Upper lobe of left lung (tissue), 6 donors: ENCODE results near the gene FAM20B. TPM values are rescaled to one million over a fixed set of nuclear protein-coding genes. Genes with fewer than 3 reads are reported as not detected.

ENCODE experiments used
- ATAC-seq, 2 donors: fragments of 200-7000 bp; cut with Tn5 transposase; one replicate each; pipeline ENCODE4 v1.9.1; 2022; ENCODE audit warnings: mild to moderate bottlenecking in 2 of 2, moderate library complexity in 2 of 2; ENCODE audit not compliant: low FRiP score in 2 of 2
- DNase-seq, 2 donors: peaks; one replicate each; pipeline ENCODE4 v3.0.0-alpha.2; 2019 to 2020
- H3K27ac ChIP-seq, 4 donors: fragments of 200-600 bp; sonication (generic); one replicate each; pipeline ENCODE4 v1.5.1; 2016 to 2019
- H3K27me3 ChIP-seq, 4 donors: fragments of 200-600 bp; sonication (generic); one replicate each; pipeline ENCODE4 v1.5.1; 2017 to 2019
- H3K36me3 ChIP-seq, 4 donors: fragments of 200-600 bp; sonication (generic); one replicate each; pipeline ENCODE4 v1.5.1; 2016 to 2019
- H3K4me1 ChIP-seq, 4 donors: fragments of 200-600 bp; sonication (generic); one replicate each; pipeline ENCODE4 v1.5.1; 2018 to 2019
- H3K4me3 ChIP-seq, 4 donors: fragments of 200-600 bp; sonication (generic); one replicate each; pipeline ENCODE4 v1.5.1; 2017 to 2019; ENCODE audit warnings: mild to moderate bottlenecking in 2 of 4, moderate library complexity in 1 of 4
- H3K9me3 ChIP-seq, 4 donors: fragments of 200-600 bp; sonication (generic); one replicate each; pipeline ENCODE4 v1.5.1; 2018 to 2019
- EP300 ChIP-seq, 4 donors: sonication (generic); formaldehyde crosslinking; IDR thresholded peaks; one replicate each; pipeline ENCODE4 v1.5.1; 2017; ENCODE audit warnings: antibody characterized with exemption in 4 of 4, control low read depth in 2 of 4
- POLR2A ChIP-seq, 4 donors: fragments of 450-650 bp; IDR thresholded peaks; one replicate each; pipeline ENCODE4 v1.5.1; 2016 to 2017; ENCODE audit warnings: antibody characterized with exemption in 4 of 4, mild to moderate bottlenecking in 2 of 4
- POLR2AphosphoS5 ChIP-seq, 2 donors: sonication (generic); formaldehyde crosslinking; IDR thresholded peaks; one replicate each; pipeline ENCODE4 v1.5.1; 2017; ENCODE audit warnings: antibody characterized with exemption in 2 of 2
- WGBS, 2 donors: methylation state at CpG; one replicate each; pipeline ENCODE4 v1.1.5; 2017 to 2018; 5-methylcytosine and 5-hydroxymethylcytosine counted together
- total RNA-seq, 6 donors: library from RNA; depleted of rRNA in 4 of 6; stranded (reverse); fragments of >200 nt in 4 of 6; gene quantifications; one replicate each; pipeline versions ENCODE4 v1.1.0 to v1.2.1, GENCODE V29; 2016 to 2021
- TF ChIP-seq, protein P1 (sequence below), 6 experiments: fragments of 450-650 bp in 4 of 6; fragments of 200-600 bp in 2 of 6; sonication (generic) in 2 of 6; IDR thresholded peaks; one replicate each; pipeline ENCODE4 v1.5.1; 2016 to 2019; ENCODE audit warnings: antibody characterized with exemption in 6 of 6
- donor health status: DM: no; HTN: no; CAD: no; lungs with moderate emphysema.
- donor health status: DM: no; HTN: yes; CAD: no; lungs with severe emphysema.

The FAM20B gene
- total RNA-seq, 6 donors from 2014 or later: 7.3 to 41.7 (median 24.9) TPM

DNA sequence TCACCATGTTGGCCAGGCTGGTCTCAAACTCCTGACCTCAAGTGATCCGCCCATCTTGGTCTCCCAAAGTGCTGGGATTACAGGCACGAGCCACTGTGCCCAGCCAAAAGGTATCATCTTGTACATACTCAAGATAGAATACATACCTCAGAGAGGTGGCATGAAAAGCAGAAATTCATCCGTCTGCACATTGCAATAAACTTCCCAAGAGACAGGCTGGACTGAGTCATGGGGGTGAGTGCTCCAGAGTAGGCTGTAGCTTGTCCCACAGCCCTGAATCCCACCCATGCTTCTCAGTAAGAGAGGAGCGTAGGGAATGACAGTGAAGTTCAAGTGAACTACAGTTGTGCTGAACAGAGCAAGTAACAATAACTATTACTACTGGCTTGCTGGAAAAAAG is 75.9 kb downstream of the FAM20B start:
- 91 to 94% methylated on average over 4 of the region's 4 CpGs for WGBS, 2 donors
- no peak for TF ChIP-seq POLR2A (IDR thresholded peaks at IDR 0.05)
- TF ChIP-seq, protein P1, sequence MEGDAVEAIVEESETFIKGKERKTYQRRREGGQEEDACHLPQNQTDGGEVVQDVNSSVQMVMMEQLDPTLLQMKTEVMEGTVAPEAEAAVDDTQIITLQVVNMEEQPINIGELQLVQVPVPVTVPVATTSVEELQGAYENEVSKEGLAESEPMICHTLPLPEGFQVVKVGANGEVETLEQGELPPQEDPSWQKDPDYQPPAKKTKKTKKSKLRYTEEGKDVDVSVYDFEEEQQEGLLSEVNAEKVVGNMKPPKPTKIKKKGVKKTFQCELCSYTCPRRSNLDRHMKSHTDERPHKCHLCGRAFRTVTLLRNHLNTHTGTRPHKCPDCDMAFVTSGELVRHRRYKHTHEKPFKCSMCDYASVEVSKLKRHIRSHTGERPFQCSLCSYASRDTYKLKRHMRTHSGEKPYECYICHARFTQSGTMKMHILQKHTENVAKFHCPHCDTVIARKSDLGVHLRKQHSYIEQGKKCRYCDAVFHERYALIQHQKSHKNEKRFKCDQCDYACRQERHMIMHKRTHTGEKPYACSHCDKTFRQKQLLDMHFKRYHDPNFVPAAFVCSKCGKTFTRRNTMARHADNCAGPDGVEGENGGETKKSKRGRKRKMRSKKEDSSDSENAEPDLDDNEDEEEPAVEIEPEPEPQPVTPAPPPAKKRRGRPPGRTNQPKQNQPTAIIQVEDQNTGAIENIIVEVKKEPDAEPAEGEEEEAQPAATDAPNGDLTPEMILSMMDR (IDR thresholded peaks at IDR 0.05): no peak
- no peak for TF ChIP-seq EP300 (IDR thresholded peaks at IDR 0.05)
- no peak for TF ChIP-seq POLR2AphosphoS5 (IDR thresholded peaks at IDR 0.05)

DNA sequence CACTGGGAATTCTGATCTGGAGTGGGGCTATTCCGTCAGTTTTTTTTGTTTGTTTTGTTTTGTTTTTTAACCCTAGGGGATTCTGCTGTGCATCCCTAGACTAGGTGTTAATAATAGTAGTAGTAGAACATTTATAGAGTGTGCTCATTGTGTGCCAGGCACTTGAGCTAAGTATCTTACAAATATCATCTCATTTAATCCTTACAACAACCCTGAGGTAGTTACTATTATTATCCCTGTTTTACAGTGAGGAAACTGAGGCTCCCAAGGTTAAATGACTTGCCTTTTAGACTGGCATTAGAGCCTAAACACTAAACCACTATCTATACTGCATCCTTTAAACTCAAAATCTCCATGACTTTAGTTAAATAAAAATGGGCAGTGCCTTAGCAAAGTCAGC is 78.3 kb downstream of the FAM20B start:
- H3K4me3 ChIP-seq: no peak overlapping the region
- peaks cover 0 to 3% (median 0%) of the 10 kb centered on the region in 4 donors for H3K4me1 ChIP-seq
- DNase-seq (no peak), ATAC-seq (no peak)
- peaks cover 0 to 28% (median 15%) of the 10 kb centered on the region in 4 donors for H3K36me3 ChIP-seq
- WGBS, 2 donors: 100% methylated on average over 1 of the region's 1 CpG
- H3K27me3 ChIP-seq: no peaks in the 10 kb centered on the region
- TF ChIP-seq, protein P1 (IDR thresholded peaks at IDR 0.05): no peak
- no peak for TF ChIP-seq EP300 (IDR thresholded peaks at IDR 0.05)
- no peak overlapping the region for H3K27ac ChIP-seq
- H3K9me3 ChIP-seq: no peaks in the 10 kb centered on the region

More for the DNA sequence above, 75.9 kb downstream of the FAM20B start:
- no peak for DNase-seq
- Histone ChIP-seq H3K36me3 (peaks cover 0 to 23% (median 6%) of the 10 kb centered on the region in 4 donors), H3K4me1 (peaks cover 0 to 7% (median 0%) of the 10 kb centered on the region in 4 donors), H3K9me3 (no peaks in the 10 kb centered on the region), H3K4me3 (no peak overlapping the region), H3K27ac (no peak overlapping the region), H3K27me3 (no peaks in the 10 kb centered on the region)
- ATAC-seq: peak in 1 of 2 donors; percentile 13

DNA sequence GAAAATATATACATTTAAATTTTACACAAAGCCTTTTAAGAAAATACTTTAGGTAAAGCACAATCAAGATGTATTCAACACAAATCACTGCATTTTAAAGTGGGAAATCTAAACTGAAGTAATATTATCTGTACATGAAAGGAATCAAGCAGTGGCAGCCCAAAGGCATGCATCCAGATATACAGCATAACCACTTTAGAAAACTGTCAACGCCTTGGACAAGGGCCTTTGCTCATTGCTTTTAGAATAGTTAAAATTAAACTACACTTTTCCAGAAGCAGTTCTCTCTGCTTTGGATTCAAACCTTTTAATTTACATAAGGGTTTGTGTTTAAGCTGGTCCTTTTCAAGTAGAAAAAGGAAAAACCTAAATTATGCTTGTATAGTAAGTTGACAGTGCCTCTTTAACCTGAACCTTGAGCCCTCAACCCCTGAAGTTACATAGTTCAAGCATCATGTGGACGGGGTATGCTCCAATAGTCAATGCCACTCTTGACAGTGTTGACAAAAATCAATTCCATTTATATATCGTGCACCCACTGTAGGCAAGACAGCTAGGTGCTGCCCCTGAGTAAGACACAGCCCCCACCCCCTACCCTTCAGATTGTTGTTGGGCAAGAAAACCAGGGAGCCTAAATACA is 79.0 kb downstream of the FAM20B start:
- no peaks in the 10 kb centered on the region for H3K9me3 ChIP-seq
- no peaks in the 10 kb centered on the region for H3K27me3 ChIP-seq
- no peak overlapping the region for H3K27ac ChIP-seq
- DNase-seq: no peak
- peaks cover 0 to 3% (median 0%) of the 10 kb centered on the region in 4 donors for H3K4me1 ChIP-seq
- no peak for ATAC-seq
- WGBS, 2 donors: 85 to 89% methylated on average over 3 of the region's 3 CpGs
- peaks cover under 1 to 36% (median 22%) of the 10 kb centered on the region in 4 donors for H3K36me3 ChIP-seq
- TF ChIP-seq POLR2A (IDR thresholded peaks at IDR 0.05) (no peak), POLR2AphosphoS5 (IDR thresholded peaks at IDR 0.05) (no peak), EP300 (IDR thresholded peaks at IDR 0.05) (no peak)
- TF ChIP-seq, protein P1 (IDR thresholded peaks at IDR 0.05): no peak
- H3K4me3 ChIP-seq: no peak overlapping the region

DNA sequence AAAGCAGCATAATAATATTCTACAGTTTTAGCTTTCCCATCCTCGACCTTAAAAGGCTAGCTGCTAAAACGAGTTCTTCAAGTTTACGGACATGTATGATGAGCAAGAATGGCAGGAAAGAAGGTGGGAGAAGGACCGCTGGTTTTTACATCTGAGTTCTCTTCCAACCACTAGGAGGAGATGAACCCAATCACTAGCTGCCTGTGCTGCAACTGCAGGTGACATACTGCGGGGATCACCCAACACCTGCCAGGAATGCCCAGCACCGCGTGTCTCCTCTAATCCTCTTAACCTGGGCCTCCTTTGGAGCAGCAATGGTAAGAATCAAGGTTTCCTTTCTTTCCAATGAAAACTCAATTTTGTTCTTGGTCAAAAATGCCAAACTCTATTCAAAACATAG is 79.7 kb downstream of the FAM20B start:
- ATAC-seq (no peak), DNase-seq (peak in 1 of 2 donors; percentile 34)
- H3K36me3 ChIP-seq: peaks cover 7 to 42% (median 28%) of the 10 kb centered on the region in 4 donors
- WGBS, 2 donors: 73 to 77% methylated on average over 7 of the region's 7 CpGs
- no peaks in the 10 kb centered on the region for H3K27me3 ChIP-seq
- H3K4me1 ChIP-seq: peaks cover 0 to 3% (median 0%) of the 10 kb centered on the region in 4 donors
- H3K9me3 ChIP-seq: no peaks in the 10 kb centered on the region
- no peak overlapping the region for H3K27ac ChIP-seq
- TF ChIP-seq, protein P1 (IDR thresholded peaks at IDR 0.05): peak in 3 of 6 experiments; percentile 15 to 46 (median 35)
- TF ChIP-seq POLR2A (IDR thresholded peaks at IDR 0.05): no peak
- no peak overlapping the region for H3K4me3 ChIP-seq
